ENCODE results near the gene GRHL1.

DNA sequence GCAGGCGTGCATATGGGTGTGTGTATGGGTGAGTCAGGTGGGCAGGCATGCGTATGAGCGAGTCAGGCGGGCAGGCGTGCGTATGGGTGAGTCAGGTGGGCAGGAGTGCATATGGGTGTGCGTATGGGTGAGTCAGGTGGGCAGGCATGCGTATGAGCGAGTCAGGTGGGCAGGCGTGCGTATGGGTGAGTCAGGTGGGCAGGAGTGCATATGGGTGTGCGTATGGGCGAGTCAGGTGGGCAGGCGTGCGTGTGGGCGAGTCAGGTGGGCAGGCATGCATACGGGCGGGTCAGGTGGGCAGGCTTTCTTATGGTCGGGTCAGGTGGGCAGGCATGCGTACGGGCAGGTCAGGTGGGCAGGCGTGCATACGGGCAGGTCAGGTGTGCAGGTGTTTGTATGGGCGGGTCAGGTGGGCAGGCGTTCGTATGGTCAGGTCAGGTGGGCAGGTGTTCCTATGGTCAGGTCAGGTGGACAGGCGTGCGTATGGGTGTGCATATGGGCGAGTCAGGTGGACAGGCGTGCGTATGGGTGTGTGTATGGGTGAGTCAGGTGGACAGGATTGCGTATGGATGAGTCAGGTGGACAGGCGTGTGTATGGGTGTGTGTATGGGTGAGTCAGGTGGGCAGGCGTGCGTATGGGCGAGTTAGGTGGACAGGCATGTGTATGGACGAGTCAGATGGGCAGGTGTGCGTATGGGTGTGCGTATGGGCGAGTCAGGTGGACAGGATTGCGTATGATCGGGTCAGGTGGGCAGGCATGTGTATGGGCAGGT, 63.1 kb downstream of the GRHL1 start:
- TF ChIP-seq, protein P1, sequence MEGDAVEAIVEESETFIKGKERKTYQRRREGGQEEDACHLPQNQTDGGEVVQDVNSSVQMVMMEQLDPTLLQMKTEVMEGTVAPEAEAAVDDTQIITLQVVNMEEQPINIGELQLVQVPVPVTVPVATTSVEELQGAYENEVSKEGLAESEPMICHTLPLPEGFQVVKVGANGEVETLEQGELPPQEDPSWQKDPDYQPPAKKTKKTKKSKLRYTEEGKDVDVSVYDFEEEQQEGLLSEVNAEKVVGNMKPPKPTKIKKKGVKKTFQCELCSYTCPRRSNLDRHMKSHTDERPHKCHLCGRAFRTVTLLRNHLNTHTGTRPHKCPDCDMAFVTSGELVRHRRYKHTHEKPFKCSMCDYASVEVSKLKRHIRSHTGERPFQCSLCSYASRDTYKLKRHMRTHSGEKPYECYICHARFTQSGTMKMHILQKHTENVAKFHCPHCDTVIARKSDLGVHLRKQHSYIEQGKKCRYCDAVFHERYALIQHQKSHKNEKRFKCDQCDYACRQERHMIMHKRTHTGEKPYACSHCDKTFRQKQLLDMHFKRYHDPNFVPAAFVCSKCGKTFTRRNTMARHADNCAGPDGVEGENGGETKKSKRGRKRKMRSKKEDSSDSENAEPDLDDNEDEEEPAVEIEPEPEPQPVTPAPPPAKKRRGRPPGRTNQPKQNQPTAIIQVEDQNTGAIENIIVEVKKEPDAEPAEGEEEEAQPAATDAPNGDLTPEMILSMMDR (IDR thresholded peaks at IDR 0.05; ENCODE audit: low read depth, low read length) = no peak
- no peak for TF ChIP-seq EZH2phosphoT487 (IDR thresholded peaks at IDR 0.05; ENCODE audit: low read depth)
